ENCODE results near the gene MED4.

MED4 gene

DNA sequence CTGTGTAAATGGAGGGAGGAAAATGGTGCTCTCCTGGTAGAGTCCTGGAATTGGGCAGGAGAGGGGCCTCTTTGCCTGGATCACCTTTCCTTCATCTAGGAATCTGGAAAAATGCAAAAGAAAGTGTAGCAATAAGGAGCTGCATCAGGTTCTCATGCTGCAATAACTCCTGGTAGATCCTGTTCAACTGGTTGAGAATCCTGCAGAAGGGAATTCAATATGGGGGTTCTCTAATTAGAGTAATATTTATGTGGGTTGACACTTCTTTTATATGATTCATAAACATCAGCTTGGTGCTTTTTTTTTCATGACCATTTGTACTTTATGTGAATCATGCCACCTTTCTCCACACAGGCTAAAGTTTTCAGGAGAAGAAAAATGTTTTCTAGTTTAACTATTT is 66.8 kb downstream of the MED4 start:
- no peak for DNase-seq

All from activated CD4-positive, alpha-beta T cell treated with anti-CD3 and anti-CD28 coated beads, Interleukin-2, amount 50 U/mL, for 1 hour (primary cell).